SH-SY5Y (cell line): ENCODE data around the gene NUP50.

ENCODE experiments used
- GATA2 ChIP-seq: IDR thresholded peaks from 2 replicates; pipeline ENCODE4 v1.6.1; 2011; ENCODE audit warnings: mild to moderate bottlenecking, low read depth, low read length
- GATA3 ChIP-seq: IDR thresholded peaks from 2 replicates; pipeline ENCODE4 v1.6.1; 2011; ENCODE audit warnings: low read depth, mild to moderate bottlenecking, low read length, moderate library complexity

DNA sequence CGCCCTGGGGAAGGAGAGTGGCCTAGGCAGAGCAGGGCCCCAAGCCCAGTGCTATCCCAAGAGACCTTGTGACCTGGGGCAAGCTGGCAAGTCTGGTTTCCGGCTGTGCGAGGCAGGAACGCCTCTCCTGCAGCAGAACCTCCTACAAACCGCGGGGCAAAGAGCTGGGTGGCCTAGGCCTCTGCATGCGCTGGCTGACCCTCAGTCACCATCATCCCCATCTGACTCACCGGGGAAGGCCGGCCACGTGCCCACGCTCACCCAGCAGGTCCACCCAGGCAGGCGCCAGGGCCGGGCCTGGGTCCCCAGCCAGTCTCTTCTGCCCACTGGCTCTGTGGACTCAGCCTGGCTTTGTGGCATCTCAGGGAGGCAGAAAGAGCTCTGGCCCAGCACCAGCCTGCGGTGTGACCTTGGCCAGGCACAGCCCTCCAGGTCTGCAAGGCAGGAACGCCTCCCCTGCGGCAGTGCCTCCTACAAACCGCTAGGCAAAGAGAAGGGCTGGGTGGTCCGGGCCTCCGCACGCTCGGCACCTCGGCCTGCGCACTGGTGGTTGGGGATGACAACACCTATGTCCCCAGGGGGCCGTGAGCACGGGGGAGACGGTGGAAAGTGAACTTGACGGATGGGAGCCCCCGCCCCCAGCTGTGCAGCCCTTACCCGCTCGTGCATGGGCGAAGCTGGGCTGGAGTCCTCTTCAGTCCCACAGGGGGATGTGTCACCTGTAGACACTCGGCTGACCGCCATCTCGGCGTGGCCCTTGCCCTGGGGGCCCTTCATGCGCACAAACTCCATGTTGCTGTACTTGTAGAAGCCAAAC, 38.8 kb downstream of the NUP50 start:
- TF ChIP-seq GATA3, result no peak
- no peak for TF ChIP-seq GATA2
